Right cardiac atrium (tissue), 5 donors: ENCODE measurements around the gene GRK2. TPM values are rescaled to one million over a fixed set of nuclear protein-coding genes. Genes with fewer than 3 reads are reported as not detected.

Experiments used
- ATAC-seq, 2 donors: fragments of 200-7000 bp; cut with Tn5 transposase; one replicate each; pipeline versions ENCODE4 v1.8.0 to v1.9.1; 2020; ENCODE audit warnings: moderate library complexity in 2 of 2, mild to moderate bottlenecking in 1 of 2
- DNase-seq, 3 donors: peaks; one replicate each; pipeline ENCODE4 v3.0.0-alpha.2; 2020
- H3K27ac ChIP-seq: one replicate; pipeline ENCODE4 v1.5.1; 2013; ENCODE audit warnings: mild to moderate bottlenecking, low read length, control low read depth, moderate library complexity
- H3K27me3 ChIP-seq: one replicate; pipeline ENCODE4 v1.6.1; 2013; ENCODE audit not compliant: control insufficient read depth, insufficient read depth
- H3K4me1 ChIP-seq: one replicate; pipeline ENCODE4 v1.6.1; 2013; ENCODE audit warnings: low read length; ENCODE audit not compliant: control insufficient read depth, insufficient read depth
- H3K4me3 ChIP-seq: one replicate; pipeline ENCODE4 v1.5.1; 2013; ENCODE audit warnings: low read length, control low read depth
- H3K9me3 ChIP-seq: one replicate; pipeline ENCODE4 v1.6.1; 2013; ENCODE audit warnings: low read length; ENCODE audit not compliant: control insufficient read depth
- WGBS: extraction: QIAGEN DNeasy Blood & Tissue Kit; methylation state at CpG from one replicate; pipeline ENCODE4 v1.1.7; 2013; 5-methylcytosine and 5-hydroxymethylcytosine counted together
- intact Hi-C, 4 donors: fragments of 100-400 bp; cut with DNase I; formaldehyde crosslinking; loops; one replicate each; pipeline versions ENCODE4 v1.11.0 to v1.14.0; 2022 to 2023
- polyA plus RNA-seq: library from polyadenylated mRNA; stranded (reverse); fragments of 200-250 nt; gene quantifications from one replicate; pipeline ENCODE4 v1.2.3, GENCODE V29; 2013
- total RNA-seq, 4 donors: library from RNA; stranded (reverse); fragmentation: NEBNext Ultra II Directional; extraction: Animal tissue kit (Norgen Biotek cat#: 25700); gene quantifications; one replicate each; pipeline ENCODE4 v1.2.1, GENCODE V29; 2021
- donor health status: healthy with polysubstance abuse.
- donor health status: DM: no; HTN: yes; CAD: no.
- donor health status: DM: no; HTN: no; CAD: no.
- donor health status: DM: no; HTN: yes; CAD: no; lungs with severe emphysema.
- donor health status: DM: yes; HTN: yes; CAD: no.

GRK2 gene
- total and polyA plus RNA-seq, 5 donors: 50.4 to 56.6 (median 54.0) TPM

GRCh38 chr11:67285541-67286498, 19.5 kb downstream of the GRK2 start:
- no peak overlapping the region for H3K4me3 ChIP-seq

GRCh38 chr11:67286621-67287333, 20.5 kb downstream of the GRK2 start:
- Histone ChIP-seq H3K4me3 (no peak overlapping the region), H3K27ac (peak overlapping the region; percentile 87), H3K9me3 (no peaks in the 10 kb centered on the region), H3K4me1 (peaks cover 6% of the 10 kb centered on the region), H3K27me3 (no peaks in the 10 kb centered on the region)
- DNase-seq (peak; percentile 45 to 69 (median 61)), ATAC-seq (no peak)
- intact Hi-C loops: no loop called here
- 73% methylated on average over 8 of the region's 8 CpGs for WGBS

More at GRCh38 chr11:67285541-67286498, 19.5 kb downstream of the GRK2 start:
- intact Hi-C loops: no loop called here
- WGBS: 79% methylated on average over 39 of the region's 39 CpGs
- peak; percentile 18 to 77 (median 56) for DNase-seq
- ATAC-seq: no peak
- Histone ChIP-seq H3K9me3 (no peaks in the 10 kb centered on the region), H3K27me3 (no peaks in the 10 kb centered on the region), H3K4me1 (peaks cover 6% of the 10 kb centered on the region), H3K27ac (no peak overlapping the region)

GRCh38 chr11:67287355-67288197, 21.3 kb downstream of the GRK2 start:
- Histone ChIP-seq H3K9me3 (no peaks in the 10 kb centered on the region), H3K27me3 (no peaks in the 10 kb centered on the region), H3K4me1 (peaks cover 6% of the 10 kb centered on the region), H3K4me3 (no peak overlapping the region), H3K27ac (peak overlapping the region; percentile 87)
- no peak for ATAC-seq
- 66% methylated on average over 14 of the region's 14 CpGs for WGBS
- DNase-seq: peak; percentile 7 to 51 (median 20)
- intact Hi-C loops: no loop called here

GRCh38 chr11:67288198-67288451, 21.9 kb downstream of the GRK2 start:
- Histone ChIP-seq H3K4me3 (peak overlapping the region; percentile 93), H3K9me3 (no peaks in the 10 kb centered on the region), H3K27me3 (no peaks in the 10 kb centered on the region), H3K27ac (peak overlapping the region; percentile 87), H3K4me1 (peaks cover 6% of the 10 kb centered on the region)
- ATAC-seq (no peak), DNase-seq (no peak)
- WGBS: 28% methylated on average over 4 of the region's 4 CpGs
- intact Hi-C loops: no loop called here

- DNase-seq (peak; percentile 91 to 97 (median 97)), ATAC-seq (peak; percentile 87)
- Histone ChIP-seq H3K9me3 (no peaks in the 10 kb centered on the region), H3K4me1 (peaks cover 6% of the 10 kb centered on the region), H3K4me3 (peak overlapping the region; percentile 93), H3K27ac (peak overlapping the region; percentile 87), H3K27me3 (no peaks in the 10 kb centered on the region)
- under 1% methylated on average over 87 of the region's 87 CpGs for WGBS
- intact Hi-C loops: no loop called here
Observed at GRCh38 chr11:67288452-67289225, 22.4 kb downstream of the GRK2 start.

GRCh38 chr11:67289226-67289650, 23.0 kb downstream of the GRK2 start, which contains the start of gene ANKRD13D:
TSS of gene ANKRD13D (plus strand) at chr11:67289303. CDS start at chr11:67289461, 158 bp downstream.
- Histone ChIP-seq H3K27me3 (no peaks in the 10 kb centered on the region), H3K4me3 (peak within 1 kb of the TSS; percentile 93), H3K4me1 (peaks cover 6% of the 10 kb centered on the region), H3K27ac (peak within 1 kb of the TSS; percentile 87), H3K9me3 (no peaks in the 10 kb centered on the region)
- intact Hi-C loops: no loop called here
- under 1% methylated on average over 55 of the region's 56 CpGs for whole genome bisulfite sequencing
- DNase-seq: no peak
- peak in 1 of 2 donors; percentile 36 for ATAC-seq

GRCh38 chr11:67289651-67290479, 23.6 kb downstream of the GRK2 start:
- intact Hi-C loops: no loop called here
- Histone ChIP-seq H3K27me3 (no peaks in the 10 kb centered on the region), H3K9me3 (no peaks in the 10 kb centered on the region), H3K4me1 (peaks cover 6% of the 10 kb centered on the region), H3K4me3 (peak overlapping the region; percentile 93), H3K27ac (peak overlapping the region; percentile 40)
- WGBS: 28% methylated on average over 36 of the region's 36 CpGs
- ATAC-seq (peak; percentile 0 to 1), DNase-seq (peak; percentile 57 to 79 (median 78))

- Histone ChIP-seq H3K27ac (peak overlapping the region; percentile 41), H3K4me3 (no peak overlapping the region), H3K4me1 (peaks cover 6% of the 10 kb centered on the region), H3K9me3 (no peaks in the 10 kb centered on the region), H3K27me3 (no peaks in the 10 kb centered on the region)
- DNase-seq: peak; percentile 87 to 91 (median 88)
- WGBS: 59% methylated on average over 7 of the region's 7 CpGs
- ATAC-seq: no peak
- intact Hi-C loops: no loop called here
Observed at GRCh38 chr11:67290801-67291200, 24.5 kb downstream of the GRK2 start.

- H3K27ac ChIP-seq: no peak overlapping the region
- DNase-seq (peak; percentile 18 to 56 (median 54)), ATAC-seq (no peak)
- H3K4me1 ChIP-seq: peaks cover 6% of the 10 kb centered on the region
- 89% methylated on average over 33 of the region's 33 CpGs for WGBS
- intact Hi-C loops: no loop called here
- no peak overlapping the region for H3K4me3 ChIP-seq
- H3K27me3 ChIP-seq: no peaks in the 10 kb centered on the region
- no peaks in the 10 kb centered on the region for H3K9me3 ChIP-seq
Observed at GRCh38 chr11:67291481-67292381, 25.5 kb downstream of the GRK2 start.
